GM21381 (cell line): Measurements from ENCODE around the gene UBE2O.

Experiments used
- ATAC-seq: cut with Tn5 transposase; IDR thresholded peaks from one replicate; pipeline ENCODE4 v1.9.1; 2021; ENCODE audit warnings: mild to moderate bottlenecking, moderate library complexity; ENCODE audit not compliant: unreplicated experiment

The UBE2O gene

DNA sequence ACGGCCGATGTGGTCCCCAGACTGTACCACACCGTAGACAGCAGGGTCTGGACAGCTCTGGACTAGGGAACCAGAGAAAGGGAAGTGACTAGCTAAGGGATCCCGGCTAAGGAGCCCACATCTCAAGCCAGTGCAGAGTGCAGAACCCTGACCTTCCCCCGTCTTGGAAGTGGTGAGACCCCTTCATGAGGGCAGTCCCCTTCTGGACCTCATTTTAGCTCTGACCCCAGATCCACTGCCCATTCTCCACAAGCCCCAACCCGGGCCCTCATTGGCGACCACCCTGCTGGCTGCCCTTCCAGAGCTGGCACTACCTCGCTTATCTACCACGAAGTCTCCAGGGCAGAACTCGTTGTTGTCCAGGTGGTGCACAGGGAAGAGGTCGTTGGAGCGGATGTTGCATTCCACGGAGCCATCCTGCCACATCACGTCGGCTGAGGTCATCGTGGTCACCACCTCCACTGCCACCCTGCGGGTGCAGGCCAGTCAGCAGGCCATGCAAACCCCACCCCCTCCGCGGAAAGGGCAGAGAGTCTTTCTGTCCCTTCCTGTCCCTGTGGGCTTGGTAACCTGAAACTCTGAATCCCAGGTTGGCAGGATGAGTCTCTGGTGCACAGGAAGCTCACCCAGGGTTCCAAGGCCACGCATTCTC is 54.3 kb downstream of the UBE2O start:
- ATAC-seq = no peak

DNA sequence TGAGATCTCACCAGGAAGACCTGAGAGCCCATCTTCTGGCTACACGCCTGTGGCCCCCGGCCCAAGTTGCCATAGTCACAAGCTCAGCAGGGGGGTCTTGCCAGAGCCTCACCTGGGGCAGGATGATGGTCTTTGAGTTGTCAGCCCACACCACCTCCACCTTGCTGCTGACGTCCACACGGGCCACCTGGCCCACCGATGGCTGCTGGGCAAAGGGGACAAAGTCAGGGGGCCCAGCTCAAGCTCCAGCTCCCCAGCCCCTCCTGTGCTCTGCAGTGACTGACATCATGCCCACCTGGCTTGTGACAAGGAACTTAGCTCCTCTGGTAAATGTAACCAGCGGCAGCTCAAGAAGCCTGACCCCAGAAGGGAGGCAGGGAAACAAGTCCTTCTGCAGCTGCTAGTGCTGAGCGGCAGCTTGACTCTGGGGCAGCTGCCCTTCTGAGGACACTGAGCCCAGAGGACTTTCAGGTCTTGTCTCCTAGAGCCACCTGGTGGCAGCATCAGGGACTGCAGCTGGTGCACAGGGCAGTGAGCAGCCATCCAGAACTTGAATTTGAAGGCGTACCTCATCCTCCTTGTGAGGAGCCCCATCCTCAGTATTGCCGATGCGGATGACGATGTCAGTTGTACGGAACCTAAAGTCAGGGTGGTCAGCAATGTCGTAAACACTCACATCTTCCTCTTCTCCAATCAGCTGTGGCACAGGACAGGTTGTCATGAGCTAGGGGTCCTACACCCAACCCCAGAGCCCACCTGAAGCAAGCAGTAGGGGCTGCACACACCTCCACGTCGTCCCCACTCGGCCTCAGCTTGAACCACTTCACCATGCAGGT is 55.0 kb downstream of the UBE2O start:
- no peak for ATAC-seq

DNA sequence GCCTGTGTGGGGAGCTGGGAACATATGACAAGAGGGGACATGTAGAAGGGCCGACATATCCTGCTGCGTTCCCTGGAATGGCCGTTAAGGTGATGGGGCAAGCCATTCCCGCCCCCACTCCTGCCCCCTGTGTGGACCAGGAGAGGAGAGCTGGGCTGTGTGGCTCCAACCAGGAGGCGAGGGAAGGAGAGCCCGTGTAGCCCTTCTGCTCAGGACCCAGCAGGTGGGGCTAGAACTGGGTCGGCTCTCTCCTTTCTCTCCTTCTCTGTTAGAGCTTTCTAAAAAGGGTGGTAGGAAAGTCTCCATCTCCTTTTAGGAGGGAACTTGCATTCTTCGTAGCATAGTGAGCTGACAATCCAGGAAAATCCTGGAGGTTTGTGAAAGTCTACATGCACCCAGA is 55.8 kb downstream of the UBE2O start:
- ATAC-seq = no peak

DNA sequence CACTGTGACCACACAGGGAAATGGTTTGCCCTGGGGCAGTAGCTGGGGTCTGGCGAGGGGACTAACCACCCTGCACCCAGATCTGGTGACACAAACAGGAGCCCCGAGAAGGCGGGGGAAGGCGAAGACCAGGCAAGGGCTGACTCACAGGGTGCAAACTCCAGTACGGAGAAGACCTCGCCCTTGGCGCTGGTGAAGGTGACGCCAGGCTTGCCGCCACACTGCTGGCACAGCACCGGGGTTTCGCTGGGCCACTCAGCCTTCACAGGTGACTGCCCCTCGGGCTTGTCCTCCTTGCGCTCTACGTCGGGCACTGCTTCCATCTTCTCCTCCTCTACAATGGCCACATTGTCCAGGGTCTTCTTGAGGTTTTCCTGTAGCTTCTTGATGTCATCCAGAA is 57.0 kb downstream of the UBE2O start:
- ATAC-seq = no peak

DNA sequence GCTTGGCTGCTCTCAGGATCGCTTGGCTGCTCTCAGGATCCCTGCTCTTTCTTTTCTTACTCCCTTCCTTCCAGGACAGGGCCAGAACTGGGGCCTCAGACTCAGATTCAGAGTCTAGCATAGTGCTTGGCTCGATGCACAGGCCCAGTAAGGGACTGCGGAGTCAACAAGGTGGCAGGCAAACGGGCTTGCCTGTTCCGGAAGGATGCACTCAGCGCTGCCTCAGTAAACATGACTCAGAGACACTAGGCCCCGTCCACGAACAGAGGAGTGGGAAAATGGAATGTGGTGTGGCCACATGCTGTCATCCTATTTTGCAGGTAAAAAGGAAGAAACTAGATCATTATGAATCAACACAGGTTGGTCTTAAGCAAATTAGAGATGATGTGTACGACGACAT is 58.8 kb downstream of the UBE2O start:
- ATAC-seq = no peak

DNA sequence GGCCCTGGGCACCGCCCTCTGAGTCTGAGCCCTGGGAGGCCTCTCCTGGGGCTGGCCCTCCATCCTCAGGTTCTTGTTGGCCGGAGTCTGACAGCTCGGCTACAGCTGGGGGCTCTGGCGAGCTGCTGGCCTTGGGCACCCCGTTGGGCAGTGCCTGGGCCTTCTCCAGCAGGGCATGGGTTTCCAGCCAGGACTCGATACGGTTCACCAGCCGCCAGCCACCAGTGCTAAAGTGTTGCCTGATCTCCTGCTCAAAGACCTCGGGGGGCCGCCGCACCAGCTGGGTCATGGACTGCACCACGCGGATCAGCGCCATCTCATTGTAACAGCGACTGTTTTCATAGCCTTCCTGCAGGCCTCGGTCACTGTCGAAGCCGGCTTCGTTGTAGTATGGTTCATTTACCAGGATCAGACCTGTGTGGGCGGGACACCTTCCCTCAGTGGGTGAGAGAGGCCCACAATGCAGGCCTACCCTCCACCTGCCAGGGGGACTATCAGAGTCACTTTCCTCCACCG is 61.7 kb downstream of the UBE2O start:
- ATAC-seq = no peak

DNA sequence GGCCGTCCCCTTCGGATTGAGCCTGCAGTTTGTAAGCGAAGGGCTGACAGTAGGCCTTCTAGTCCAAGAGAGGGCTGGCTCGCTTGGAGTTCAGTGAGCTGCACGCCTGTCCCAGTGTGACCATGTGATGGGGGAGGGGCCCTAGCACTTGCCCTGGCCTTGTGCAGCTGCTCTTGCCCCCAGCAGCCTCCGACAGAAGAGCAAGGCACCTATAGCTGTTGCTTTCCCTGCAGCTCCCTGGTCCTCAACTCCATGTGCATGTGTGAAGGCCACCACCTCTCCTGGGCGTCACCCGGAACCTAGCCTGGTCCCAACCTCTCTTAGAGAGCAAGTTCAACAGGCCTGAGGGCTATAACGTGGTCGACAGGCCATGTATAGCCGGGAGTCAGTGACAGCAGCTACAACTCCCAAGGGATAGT is 62.9 kb downstream of the UBE2O start:
- ATAC-seq = no peak

DNA sequence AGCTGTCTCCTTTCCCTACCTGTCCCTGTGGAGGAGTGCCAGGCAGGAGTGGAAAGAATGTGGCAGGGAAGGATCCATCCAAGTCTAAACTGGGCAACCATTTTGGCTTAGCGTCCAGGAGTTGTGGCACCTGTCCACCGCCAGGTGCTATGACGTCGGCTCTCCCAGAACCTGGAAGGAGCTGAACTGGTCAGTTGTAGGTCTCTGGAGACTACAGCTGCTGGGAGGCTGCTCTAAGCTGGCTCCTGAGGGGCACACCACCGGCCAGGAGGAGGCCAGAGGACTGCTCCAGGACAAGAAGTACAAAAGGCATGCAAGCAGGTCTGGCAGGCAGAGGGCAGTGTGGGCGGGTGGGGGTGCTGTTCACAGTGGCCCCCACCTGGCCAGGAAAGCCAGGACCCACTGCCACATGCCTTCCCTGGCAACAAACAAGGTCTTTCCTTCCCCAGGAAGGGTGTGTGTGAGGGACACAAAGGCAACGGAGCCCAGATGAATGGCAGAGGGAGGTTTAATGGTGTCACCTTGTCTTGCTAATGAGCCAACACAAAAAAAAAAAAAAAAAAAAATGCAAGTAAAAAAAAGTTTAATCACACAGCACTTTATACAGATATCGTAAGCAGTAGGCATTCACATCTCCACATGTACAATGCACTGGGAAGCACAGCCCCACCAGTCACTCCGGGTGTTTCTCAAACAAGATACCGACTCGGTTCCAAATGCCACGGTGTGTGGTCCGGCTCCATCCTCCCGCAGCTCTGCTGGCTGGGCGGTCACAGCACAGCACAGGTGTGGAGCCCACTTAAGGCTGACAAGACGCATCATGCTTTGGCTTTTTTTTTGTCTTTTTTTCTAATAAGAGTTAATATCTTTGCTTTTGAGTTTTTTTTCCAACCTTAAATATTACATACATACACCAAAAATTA is 63.7 kb downstream of the UBE2O start:
- no peak for ATAC-seq

DNA sequence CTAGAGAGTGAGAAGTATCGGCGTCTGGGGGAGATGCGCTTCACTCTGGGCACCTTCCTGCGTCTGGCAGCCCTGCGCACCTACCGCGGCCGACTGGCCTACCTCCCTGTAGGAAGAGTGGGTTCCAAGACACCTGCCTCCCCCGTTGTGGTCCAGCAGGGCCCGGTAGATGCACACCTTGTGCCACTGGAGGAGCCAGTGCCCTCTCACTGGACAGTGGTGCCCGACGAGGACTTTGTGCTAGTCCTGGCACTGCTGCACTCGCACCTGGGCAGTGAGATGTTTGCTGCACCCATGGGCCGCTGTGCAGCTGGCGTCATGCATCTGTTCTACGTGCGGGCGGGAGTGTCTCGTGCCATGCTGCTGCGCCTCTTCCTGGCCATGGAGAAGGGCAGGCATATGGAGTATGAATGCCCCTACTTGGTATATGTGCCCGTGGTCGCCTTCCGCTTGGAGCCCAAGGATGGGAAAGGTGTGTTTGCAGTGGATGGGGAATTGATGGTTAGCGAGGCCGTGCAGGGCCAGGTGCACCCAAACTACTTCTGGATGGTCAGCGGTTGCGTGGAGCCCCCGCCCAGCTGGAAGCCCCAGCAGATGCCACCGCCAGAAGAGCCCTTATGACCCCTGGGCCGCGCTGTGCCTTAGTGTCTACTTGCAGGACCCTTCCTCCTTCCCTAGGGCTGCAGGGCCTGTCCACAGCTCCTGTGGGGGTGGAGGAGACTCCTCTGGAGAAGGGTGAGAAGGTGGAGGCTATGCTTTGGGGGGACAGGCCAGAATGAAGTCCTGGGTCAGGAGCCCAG is 65.8 kb downstream of the UBE2O start:
- no peak for ATAC-seq

DNA sequence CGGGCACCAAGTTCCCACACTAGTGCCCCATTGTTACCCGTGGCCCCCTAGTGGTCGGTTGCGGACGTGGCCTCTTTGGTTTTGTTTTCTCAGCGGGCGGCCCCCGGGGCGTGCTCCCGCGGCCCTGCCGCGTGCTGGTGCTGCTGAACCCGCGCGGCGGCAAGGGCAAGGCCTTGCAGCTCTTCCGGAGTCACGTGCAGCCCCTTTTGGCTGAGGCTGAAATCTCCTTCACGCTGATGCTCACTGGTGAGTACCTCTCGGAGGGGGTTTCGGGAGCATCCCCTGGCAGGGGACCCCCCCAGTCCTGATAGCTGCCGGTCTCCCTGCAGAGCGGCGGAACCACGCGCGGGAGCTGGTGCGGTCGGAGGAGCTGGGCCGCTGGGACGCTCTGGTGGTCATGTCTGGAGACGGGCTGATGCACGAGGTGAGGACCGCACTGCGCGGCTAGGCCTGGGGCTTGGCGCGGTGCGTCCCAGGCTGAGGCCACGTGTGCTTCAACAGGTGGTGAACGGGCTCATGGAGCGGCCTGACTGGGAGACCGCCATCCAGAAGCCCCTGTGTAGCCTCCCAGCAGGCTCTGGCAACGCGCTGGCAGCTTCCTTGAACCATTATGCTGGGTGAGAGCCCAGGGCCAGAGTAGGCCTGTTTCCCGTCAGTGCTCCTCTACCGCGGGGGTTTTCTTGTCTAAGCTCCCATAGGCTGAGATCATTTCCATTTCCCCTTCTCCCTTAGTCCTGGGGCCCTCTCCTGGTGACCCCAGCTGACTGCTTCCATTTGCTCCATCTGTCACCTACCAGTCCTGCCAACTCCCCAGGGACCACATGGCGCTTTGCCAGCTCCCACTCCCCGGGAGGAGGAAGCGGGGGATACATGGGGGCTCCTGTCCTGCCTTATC is 66.8 kb downstream of the UBE2O start:
- ATAC-seq = no peak

DNA sequence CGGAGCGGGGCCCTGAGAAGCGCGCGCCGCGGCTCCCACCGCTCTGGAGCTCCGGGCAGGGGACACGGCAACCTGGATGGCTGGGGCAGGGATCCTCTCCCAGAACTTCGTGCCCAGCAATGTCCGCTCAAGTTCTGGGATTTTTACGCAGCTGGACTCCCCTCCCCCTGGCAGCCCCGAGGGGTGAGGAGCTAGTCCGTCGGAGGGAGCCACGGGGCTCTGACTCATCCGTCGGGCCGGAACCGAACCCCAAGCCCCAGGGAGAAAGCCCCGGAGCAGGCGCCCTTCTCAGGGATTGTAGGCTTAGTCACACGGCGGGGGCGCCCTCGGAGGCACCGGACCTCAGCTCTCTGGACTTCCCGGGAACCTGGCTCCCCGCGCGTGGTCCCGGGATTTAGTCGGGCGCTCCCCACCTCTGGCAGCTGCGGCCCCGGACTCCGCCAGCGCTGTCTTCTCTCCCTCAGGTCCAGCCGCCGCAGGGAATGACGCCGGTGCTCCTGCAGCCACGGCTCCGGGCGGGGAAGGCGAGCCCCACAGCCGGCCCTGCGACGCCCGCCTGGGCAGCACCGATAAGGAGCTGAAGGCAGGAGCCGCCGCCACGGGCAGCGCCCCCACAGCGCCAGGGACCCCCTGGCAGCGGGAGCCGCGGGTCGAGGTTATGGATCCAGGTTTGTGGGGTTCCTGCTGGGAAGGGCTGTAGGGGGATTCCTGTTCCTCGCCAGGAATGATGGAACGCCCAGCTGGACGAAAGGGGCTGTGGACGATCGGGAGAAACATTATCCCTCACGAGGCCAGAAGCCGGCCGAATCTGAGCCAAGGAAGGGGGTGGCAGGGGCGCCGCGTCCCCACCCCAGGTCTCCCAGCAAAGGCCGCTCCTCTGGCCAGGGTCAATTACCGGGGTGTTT is 67.7 kb downstream of the UBE2O start:
- no peak for ATAC-seq

DNA sequence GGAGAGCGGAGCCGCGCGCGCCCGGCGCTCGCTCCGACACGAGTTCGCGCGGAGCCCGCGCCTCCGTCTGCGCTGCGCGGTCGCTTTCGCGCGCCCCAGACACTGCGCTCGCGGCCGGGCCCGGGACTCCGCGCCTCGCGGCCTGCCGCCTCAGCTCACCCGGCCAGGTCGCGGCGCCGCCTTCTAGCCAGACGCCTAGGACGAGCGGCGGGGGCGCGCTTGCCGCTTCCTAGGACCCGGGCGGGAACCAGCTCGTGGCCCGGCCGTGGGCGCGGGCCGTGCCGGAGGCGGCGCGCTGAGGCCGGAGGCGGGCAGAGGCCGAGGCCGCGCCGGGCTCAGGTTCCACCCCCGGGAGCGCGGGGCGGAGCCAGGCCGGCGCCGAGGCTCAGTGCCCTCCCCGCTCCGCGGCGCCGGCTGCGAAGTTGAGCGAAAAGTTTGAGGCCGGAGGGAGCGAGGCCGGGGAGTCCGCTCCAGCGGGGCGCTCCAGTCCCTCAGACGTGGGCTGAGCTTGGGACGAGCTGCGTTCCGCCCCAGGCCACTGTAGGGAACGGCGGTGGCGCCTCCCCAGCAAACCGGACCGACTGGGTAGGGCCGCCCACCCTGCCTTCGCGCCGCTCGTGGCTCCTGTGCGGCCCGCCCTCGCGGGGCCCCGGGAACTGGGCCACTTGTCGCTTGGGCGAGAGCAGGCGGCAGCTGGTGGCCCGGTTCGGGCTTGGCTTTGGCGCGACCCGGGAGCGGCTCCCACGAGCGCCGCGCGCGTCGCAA is 68.5 kb downstream of the UBE2O start, which contains the start of gene SPHK1:
SPHK1 (plus strand) TSS at position 388 of the 765 bp plus-strand sequence. CDS start 1,036 bp downstream, outside the sequence.
- peak; percentile 56 for ATAC-seq

DNA sequence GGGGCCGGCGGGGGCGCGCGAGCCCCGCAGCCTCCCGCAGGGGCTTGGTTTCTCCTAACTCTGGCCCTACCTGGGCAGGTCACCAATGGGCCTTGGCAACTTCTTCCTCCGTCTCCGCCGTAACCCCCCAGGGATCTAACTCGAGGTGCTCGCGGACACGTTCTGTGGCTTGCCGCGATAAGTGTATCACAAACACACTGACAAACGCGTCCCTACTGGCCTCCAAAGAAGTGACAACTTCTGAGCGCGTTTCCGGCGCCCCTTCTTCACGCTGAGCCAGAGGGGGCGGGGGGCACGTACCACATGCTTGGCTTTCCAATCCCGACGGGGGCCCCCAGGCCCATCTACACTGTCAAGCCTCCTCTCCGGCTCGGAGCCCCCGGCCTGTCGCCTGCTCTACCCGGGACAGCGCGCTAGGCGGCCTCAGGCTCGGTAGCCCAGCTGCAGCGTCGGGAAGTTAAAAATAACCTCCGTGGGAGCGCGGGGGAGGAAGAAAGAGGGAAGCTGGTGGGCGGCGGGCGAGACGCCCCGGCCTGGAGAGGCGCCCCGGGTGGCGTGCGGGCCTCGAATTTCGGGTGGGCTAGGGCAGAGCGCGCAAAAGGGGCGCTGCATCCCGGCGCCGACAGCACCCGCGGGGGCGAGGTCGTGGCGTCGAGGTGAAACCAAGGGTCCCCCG is 69.3 kb downstream of the UBE2O start:
- peak; percentile 18 for ATAC-seq

DNA sequence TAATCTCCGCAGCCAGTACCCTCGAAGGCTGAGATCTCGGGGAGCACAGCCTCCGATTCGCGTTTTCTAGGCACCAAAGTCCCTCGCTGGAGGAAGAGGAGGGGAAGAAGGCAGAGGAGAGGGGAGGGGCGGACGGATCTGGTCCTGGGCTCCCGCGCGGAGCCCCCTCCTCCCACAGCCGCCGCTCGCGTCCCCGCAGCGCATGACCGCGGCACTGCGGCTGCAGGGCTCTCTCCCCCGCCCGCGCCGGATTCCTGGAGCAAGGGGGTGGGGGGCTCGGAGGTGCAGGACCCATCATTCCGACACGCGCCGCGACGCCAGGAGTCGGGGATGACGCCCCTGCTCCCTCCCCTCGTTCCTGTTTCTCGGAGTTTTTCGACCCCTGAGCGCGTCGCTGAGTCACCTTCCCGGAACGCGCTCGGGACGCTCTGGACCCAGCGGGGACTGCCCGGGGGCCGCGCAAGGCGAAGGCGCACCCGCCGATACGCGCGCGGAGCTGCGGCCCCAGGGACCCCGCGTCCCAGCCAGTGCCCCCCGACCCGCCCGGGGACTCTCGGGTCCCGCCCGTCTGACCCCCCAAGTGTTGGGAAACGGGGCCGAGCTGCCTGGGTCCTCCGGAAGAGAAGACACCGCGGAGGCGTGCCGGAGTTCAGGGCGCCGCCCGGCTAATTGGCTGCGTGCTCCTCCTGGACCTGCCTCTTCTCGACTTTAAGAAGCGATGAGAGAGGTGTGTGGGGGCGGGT is 70.0 kb downstream of the UBE2O start:
- no peak for ATAC-seq

DNA sequence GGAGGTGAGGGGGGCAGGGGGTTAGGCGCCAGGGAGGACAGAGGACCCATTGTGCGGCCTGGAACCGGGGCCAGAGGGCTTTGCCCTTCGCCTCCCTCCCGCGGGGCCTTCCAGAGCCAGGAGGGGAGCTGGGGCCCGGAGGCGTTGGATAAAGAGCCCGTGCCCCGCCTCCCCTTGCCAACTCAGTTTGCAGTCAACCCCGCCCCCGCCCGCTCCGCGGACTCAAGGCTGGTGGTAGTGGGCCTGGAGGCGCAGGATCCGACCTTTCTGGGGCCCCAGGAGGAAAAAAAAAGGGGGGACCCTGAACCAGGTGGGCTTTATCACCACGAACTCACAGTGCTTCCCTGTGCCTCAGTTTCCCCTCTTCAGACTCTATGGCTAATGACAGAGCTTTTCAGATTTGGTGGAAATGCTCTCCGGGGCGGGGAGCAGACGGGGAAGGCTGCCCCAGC is 70.6 kb downstream of the UBE2O start:
- no peak for ATAC-seq
